SU-DHL-6 (cell line): ENCODE results near the gene ITIH1.

Source experiments
- EZH2phosphoT487 ChIP-seq: fragments of 200-600 bp; sonication (generic), shearing (Covaris generic); conservative IDR thresholded peaks from 2 replicates; pipeline ENCODE4 v1.6.1; 2018; ENCODE audit warnings: mild to moderate bottlenecking, antibody characterized with exemption, low read length, moderate library complexity, mixed read lengths
- TF ChIP-seq, protein P1 (sequence below): fragments of 200-600 bp; sonication (generic); IDR thresholded peaks from one replicate; pipeline ENCODE4 v1.5.1; 2017; ENCODE audit warnings: antibody characterized with exemption, mild to moderate bottlenecking, low read length, moderate library complexity; ENCODE audit not compliant: insufficient read depth, poor library complexity, severe bottlenecking

GRCh38 chr3:52733256-52733891, 44.0 kb upstream of the ITIH1 start:
- TF ChIP-seq, protein P1, sequence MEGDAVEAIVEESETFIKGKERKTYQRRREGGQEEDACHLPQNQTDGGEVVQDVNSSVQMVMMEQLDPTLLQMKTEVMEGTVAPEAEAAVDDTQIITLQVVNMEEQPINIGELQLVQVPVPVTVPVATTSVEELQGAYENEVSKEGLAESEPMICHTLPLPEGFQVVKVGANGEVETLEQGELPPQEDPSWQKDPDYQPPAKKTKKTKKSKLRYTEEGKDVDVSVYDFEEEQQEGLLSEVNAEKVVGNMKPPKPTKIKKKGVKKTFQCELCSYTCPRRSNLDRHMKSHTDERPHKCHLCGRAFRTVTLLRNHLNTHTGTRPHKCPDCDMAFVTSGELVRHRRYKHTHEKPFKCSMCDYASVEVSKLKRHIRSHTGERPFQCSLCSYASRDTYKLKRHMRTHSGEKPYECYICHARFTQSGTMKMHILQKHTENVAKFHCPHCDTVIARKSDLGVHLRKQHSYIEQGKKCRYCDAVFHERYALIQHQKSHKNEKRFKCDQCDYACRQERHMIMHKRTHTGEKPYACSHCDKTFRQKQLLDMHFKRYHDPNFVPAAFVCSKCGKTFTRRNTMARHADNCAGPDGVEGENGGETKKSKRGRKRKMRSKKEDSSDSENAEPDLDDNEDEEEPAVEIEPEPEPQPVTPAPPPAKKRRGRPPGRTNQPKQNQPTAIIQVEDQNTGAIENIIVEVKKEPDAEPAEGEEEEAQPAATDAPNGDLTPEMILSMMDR = no peak
- no peak for TF ChIP-seq EZH2phosphoT487
